HepG2 (cell line): ENCODE measurements around the gene UCN2. TPM values are rescaled to one million over a fixed set of nuclear protein-coding genes. Genes with fewer than 3 reads are reported as not detected.

ENCODE experiments used
- ATAC-seq: fragments of 200-7000 bp; cut with Tn5 transposase; 3 replicates; pipeline ENCODE4 v1.9.1; 2020; ENCODE audit warnings: mild to moderate bottlenecking, moderate library complexity
- BruUV-seq: library from RNA; stranded (reverse); fragments of 400-500 nt; replicated peaks from 2 replicates; lab custom pipeline; 2021; lab: Mats Ljungman, UMichigan
- CTCF ChIA-PET: fragments of 300-600 bp; formaldehyde crosslinking; extraction: SDS; loops from one replicate; lab custom pipeline; 2021; ENCODE audit warnings: low total read pairs, inconsistent platforms, low intra/inter-chr PET ratio; lab: Yijun Ruan, JAX
- POLR2A ChIA-PET: fragments of 350-600 bp; sonication (Branson Sonifier 250); formaldehyde crosslinking; loops from one replicate; lab custom pipeline; 2020; ENCODE audit warnings: antibody characterized with exemption, inconsistent platforms; lab: Yijun Ruan, JAX
- DNase-seq: peaks from one replicate; pipeline ENCODE4 v3.0.0-alpha.2; 2015; ENCODE audit warnings: low spot score
- FAIRE-seq: peaks from 3 replicates; lab custom pipeline; 2011; peaks lifted over from hg19 to GRCh38; lab: Jason Lieb, UNC
- H2AFZ ChIP-seq: one replicate; pipeline ENCODE4 v1.6.1; 2011; ENCODE audit warnings: low read length, inconsistent platforms
- H3K27ac ChIP-seq: fragments of 300-600 bp; 3 replicates; pipeline ENCODE4 v1.8.0; 2011; ENCODE audit warnings: mixed run types, mild to moderate bottlenecking, mixed read lengths, low read length, inconsistent platforms; ENCODE audit not compliant: insufficient read depth; ENCODE audit errors: extremely low read length
- H3K27me3 ChIP-seq, 2 experiments: fragments of 200-600 bp in 1 of 2; 2 replicates in 1 of 2; 3 replicates in 1 of 2; pipeline versions ENCODE4 v1.6.0 to v1.8.0; 2011; ENCODE audit warnings: low read length in 2 of 2, mild to moderate bottlenecking in 2 of 2, moderate library complexity in 2 of 2, inconsistent platforms in 1 of 2; ENCODE audit not compliant: insufficient read depth in 2 of 2, control insufficient read depth in 1 of 2
- H3K36me3 ChIP-seq, 2 experiments: fragments of 200-600 bp in 1 of 2; replicated peaks in 1 of 2; 2 replicates in 1 of 2; 3 replicates in 1 of 2; pipeline versions ENCODE4 v1.5.1 to v1.8.0; 2011; ENCODE audit warnings: low read length in 2 of 2, inconsistent platforms in 1 of 2; ENCODE audit not compliant: insufficient read depth in 2 of 2, control insufficient read depth in 1 of 2
- H3K4me1 ChIP-seq: 2 replicates; pipeline ENCODE4 v1.5.1; 2012; ENCODE audit warnings: low read length, inconsistent platforms; ENCODE audit not compliant: insufficient read depth
- H3K4me2 ChIP-seq: 2 replicates; pipeline ENCODE4 v1.6.0; 2011; ENCODE audit warnings: low read depth, low read length, inconsistent platforms
- H3K4me3 ChIP-seq, 3 experiments: fragments of 200-600 bp in 1 of 3; sonication (generic), shearing (Covaris generic) in 1 of 3; replicated peaks in 1 of 3; 2 replicates each; pipeline ENCODE4 v1.5.1; 2011 to 2016; ENCODE audit warnings: low read length in 3 of 3, inconsistent platforms in 2 of 3, low read depth in 2 of 3, mild to moderate bottlenecking in 2 of 3, control low read depth in 1 of 3, mixed read lengths in 1 of 3; ENCODE audit not compliant: insufficient read depth in 1 of 3
- H3K79me2 ChIP-seq: one replicate; pipeline ENCODE4 v1.6.1; 2011; ENCODE audit warnings: low read length, inconsistent platforms; ENCODE audit not compliant: insufficient read depth
- H3K9ac ChIP-seq: 2 replicates; pipeline ENCODE4 v1.6.0; 2011; ENCODE audit warnings: mild to moderate bottlenecking, low read depth, low read length, inconsistent platforms; ENCODE audit not compliant: insufficient read depth
- H3K9me3 ChIP-seq: 2 replicates; pipeline ENCODE4 v1.5.1; 2012; ENCODE audit warnings: mild to moderate bottlenecking, low read length
- H4K20me1 ChIP-seq: 2 replicates; pipeline ENCODE4 v1.6.0; 2011; ENCODE audit warnings: inconsistent platforms, mild to moderate bottlenecking, low read length, moderate library complexity; ENCODE audit not compliant: insufficient read depth
- BHLHE40 ChIP-seq: IDR thresholded peaks from 2 replicates; pipeline ENCODE4 v1.6.1; 2011; ENCODE audit warnings: low read length, improper control_type of control experiment
- BORCS8-MEF2B ChIP-seq: sonication (generic); formaldehyde crosslinking; IDR thresholded peaks from 2 replicates; pipeline ENCODE4 v1.8.0; 2022; ENCODE audit warnings: mild to moderate bottlenecking, missing genetic modification reagents
- KLF16 ChIP-seq, 2 experiments: sonication (generic) in 1 of 2; formaldehyde crosslinking in 1 of 2; IDR thresholded peaks; 2 replicates each; pipeline versions ENCODE4 v1.6.1 to v1.8.0; 2016 to 2023; ENCODE audit warnings: missing genetic modification reagents in 2 of 2, missing compliant biosample characterization in 1 of 2
- NR2C2 ChIP-seq: sonication (generic); formaldehyde crosslinking; IDR thresholded peaks from 2 replicates; pipeline ENCODE4 v1.4.0; 2020; ENCODE audit warnings: missing genetic modification reagents, mild to moderate bottlenecking, moderate library complexity, borderline replicate concordance
- RCOR2 ChIP-seq: IDR thresholded peaks from 2 replicates; pipeline ENCODE4 v1.6.1; 2016; ENCODE audit warnings: missing biosample characterization, missing genetic modification reagents
- SAP130 ChIP-seq: IDR thresholded peaks from 2 replicates; pipeline ENCODE4 v1.6.1; 2016; ENCODE audit warnings: low read depth
- SKI ChIP-seq: fragments of 450-650 bp; IDR thresholded peaks from one replicate; pipeline ENCODE4 v1.6.1; 2018; ENCODE audit warnings: mild to moderate bottlenecking; ENCODE audit not compliant: partially characterized antibody
- SP4 ChIP-seq: sonication (generic); formaldehyde crosslinking; IDR thresholded peaks from 2 replicates; pipeline ENCODE4 v1.8.1; 2023; ENCODE audit warnings: mild to moderate bottlenecking, missing genetic modification reagents
- TBX3 ChIP-seq: fragments of 450-650 bp; IDR thresholded peaks from 2 replicates; pipeline ENCODE4 v1.6.1; 2017; ENCODE audit warnings: antibody characterized with exemption, mild to moderate bottlenecking, inconsistent platforms, borderline replicate concordance
- ZFX ChIP-seq: sonication (generic); formaldehyde crosslinking; IDR thresholded peaks from 2 replicates; pipeline ENCODE4 v1.4.0; 2020; ENCODE audit warnings: mild to moderate bottlenecking, low read depth, missing genetic modification reagents, moderate library complexity
- ZKSCAN8 ChIP-seq: IDR thresholded peaks from 2 replicates; pipeline ENCODE4 v1.6.1; 2016; ENCODE audit warnings: borderline replicate concordance, missing genetic modification reagents, missing compliant biosample characterization
- ZNF256 ChIP-seq: sonication (generic); formaldehyde crosslinking; conservative IDR thresholded peaks from 2 replicates; pipeline ENCODE4 v1.4.0; 2020; ENCODE audit warnings: missing genetic modification reagents
- ZNF260 ChIP-seq: sonication (generic); formaldehyde crosslinking; IDR thresholded peaks from 2 replicates; pipeline ENCODE4 v1.4.0; 2020; ENCODE audit warnings: missing genetic modification reagents, low read depth, mild to moderate bottlenecking, borderline replicate concordance
- ZNF33A ChIP-seq: sonication (generic); formaldehyde crosslinking; IDR thresholded peaks from 2 replicates; pipeline ENCODE4 v1.5.1; 2020; ENCODE audit warnings: missing genetic modification reagents, mild to moderate bottlenecking, moderate library complexity, borderline replicate concordance
- ZNF354B ChIP-seq: sonication (generic); formaldehyde crosslinking; IDR thresholded peaks from 2 replicates; pipeline ENCODE4 v1.8.0; 2022; ENCODE audit warnings: mild to moderate bottlenecking, missing genetic modification reagents
- ZNF530 ChIP-seq: sonication (generic); formaldehyde crosslinking; IDR thresholded peaks from 2 replicates; pipeline ENCODE4 v1.5.0; 2020; ENCODE audit warnings: low read depth, mild to moderate bottlenecking, missing genetic modification reagents
- ZNF589 ChIP-seq: sonication (generic); formaldehyde crosslinking; conservative IDR thresholded peaks from 2 replicates; pipeline ENCODE4 v1.8.0; 2022; ENCODE audit warnings: mild to moderate bottlenecking, moderate library complexity, missing genetic modification reagents
- ZNF816 ChIP-seq: sonication (generic); formaldehyde crosslinking; IDR thresholded peaks from 2 replicates; pipeline ENCODE4 v1.8.0; 2022; ENCODE audit warnings: missing genetic modification reagents, mild to moderate bottlenecking, borderline replicate concordance
- WGBS: methylation state at CpG from one replicate; pipeline ENCODE4 v1.1.6; 2017; ENCODE audit warnings: low lambda C conversion rate; 5-methylcytosine and 5-hydroxymethylcytosine counted together
- in situ Hi-C: cut with HindIII; loops from 2 replicates; pipeline ENCODE4 v1.10.0; 2017; ENCODE audit warnings: low pct_unique_long_range_greater_than_20kb; ENCODE audit not compliant: extremely low pct_ligation_motif_present
- intact Hi-C: fragments of 100-400 bp; cut with micrococcal nuclease; formaldehyde crosslinking; loops from one replicate; pipeline ENCODE4 v1.10.0; 2022; ENCODE audit not compliant: unreplicated experiment
- polyA plus RNA-seq, 8 experiments: library from polyadenylated mRNA; depleted of rRNA in 3 of 8; stranded (reverse) in 7 of 8; unstranded in 1 of 8; fragments of >200 nt; fragmentation: Illumina TruSeq in 4 of 8; extraction: Trizol in 4 of 8; gene quantifications; 2 replicates each; pipeline versions ENCODE4 v1.2.1 to v1.2.3, GENCODE V29; 2011 to 2016; ENCODE audit warnings: low read depth in 4 of 8, missing spikeins in 1 of 8, mixed read lengths in 1 of 8; ENCODE audit not compliant: insufficient read depth in 1 of 8
- total RNA-seq, 5 experiments: library from RNA; depleted of rRNA; stranded (reverse); fragments of >200 nt; fragmentation: Illumina TruSeq; extraction: Trizol; gene quantifications; 2 replicates each; pipeline ENCODE4 v1.2.3, GENCODE V29; 2016; ENCODE audit warnings: low read depth in 1 of 5
- TF ChIP-seq, protein P1 (sequence below): sonication (generic); formaldehyde crosslinking; IDR thresholded peaks from 2 replicates; pipeline ENCODE4 v1.8.1; 2022; ENCODE audit warnings: low read depth, mild to moderate bottlenecking, missing genetic modification reagents

UCN2 gene
- total and polyA plus RNA-seq, 2 of the 13 experiments (the other 11 are each of a cell fraction or from before 2014, with no cell fraction given) = 0.07 to 1.5 TPM

DNA sequence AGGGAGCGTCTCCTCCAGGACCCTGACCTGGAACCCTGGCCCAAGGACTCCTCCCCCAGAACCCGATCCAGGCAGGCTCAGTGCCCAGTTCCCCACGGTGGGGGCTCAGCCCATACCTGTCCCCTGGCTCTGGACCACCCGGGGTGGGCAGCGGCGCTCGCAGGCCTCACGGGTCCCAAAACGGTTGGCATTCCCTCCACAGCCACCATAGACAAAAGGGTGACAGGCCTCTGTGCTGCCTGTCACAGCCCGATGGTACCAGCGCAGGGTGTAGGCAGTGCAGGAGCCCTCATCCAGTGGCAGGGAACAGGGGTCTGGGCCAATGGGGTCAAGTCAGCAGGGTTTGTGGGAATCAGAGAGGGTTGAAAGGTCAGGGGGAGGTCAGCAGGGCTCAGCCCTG is 1.1 kb upstream of the UCN2 start (continued):
- 0 out of 2 replicates have a peak, but pooled peaks have one; percentile 0 for TF ChIP-seq NR2C2
- no peak for TF ChIP-seq ZNF354B (CRISPR knock-in tag)
- TF ChIP-seq ZNF530 (CRISPR knock-in tag) = no peak

DNA sequence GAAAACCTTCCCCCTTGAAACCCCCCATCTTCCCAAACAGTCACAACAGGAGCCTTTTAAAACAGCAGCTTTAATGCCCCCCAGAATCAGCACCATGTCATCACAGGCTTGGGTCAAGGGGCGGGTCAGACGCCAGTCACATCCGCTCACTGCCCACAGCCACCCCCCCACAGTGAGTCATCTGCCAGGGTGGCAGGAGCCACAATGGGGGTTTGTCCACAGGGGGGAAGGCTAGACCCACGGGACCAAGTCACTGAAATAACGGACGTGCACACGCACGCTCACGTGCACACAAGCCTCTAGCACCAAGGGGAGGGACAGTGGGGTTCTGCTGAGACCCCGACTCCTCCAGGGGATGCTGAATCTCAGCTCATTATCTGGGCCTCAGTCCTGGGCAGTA is 441 bp upstream of the UCN2 start:
- ATAC-seq (no peak), DNase-seq (peak; percentile 58), FAIRE-seq (no peak)
- Histone ChIP-seq H3K4me1 (peaks cover 94% of the 10 kb centered on the region), H3K9ac (no peak overlapping the region), H3K36me3 (no peaks in the 10 kb centered on the region), H3K4me3 (no peak overlapping the region), H3K79me2 (no peaks in the 10 kb centered on the region), H3K9me3 (no peaks in the 10 kb centered on the region), H4K20me1 (no peaks in the 10 kb centered on the region), H3K27me3 (no peaks in the 10 kb centered on the region; a peak in 1 of 5 replicates), H3K4me2 (peak overlapping the region; percentile 30), H2AFZ (no peak overlapping the region), H3K27ac (no peak overlapping the region)
- ChIA-PET CTCF (no interaction called here), POLR2A (interaction anchor here (0.6 to 0.7 kb wide), 2 partner anchors 51 to 60 kb away, joined by 3 to 4 read pairs; no protein-coding TSS in a partner anchor)
- 52% methylated on average over 10 of the region's 10 CpGs for WGBS
- BruUV-seq = no TSS peak
- in situ Hi-C loops (no loop called here), intact Hi-C loops (no loop called here)
- TF ChIP-seq ZNF260 (CRISPR knock-in tag) = no peak
- TF ChIP-seq ZNF816 (CRISPR knock-in tag) = no peak
- TF ChIP-seq SP4 (CRISPR knock-in tag) = no peak
- TF ChIP-seq BHLHE40 = peak; percentile 82
- TF ChIP-seq ZNF589 (CRISPR knock-in tag) = no peak
- 0 out of 2 replicates have a peak, but pooled peaks have one; percentile 12 for TF ChIP-seq ZFX (CRISPR knock-in tag)
- TF ChIP-seq ZNF33A (CRISPR knock-in tag) = no peak
- TF ChIP-seq KLF16 (CRISPR knock-in tag; IDR thresholded peaks at IDR 0.05) = no peak
- no peak for TF ChIP-seq SKI
- no peak for TF ChIP-seq TBX3
- TF ChIP-seq SAP130 (CRISPR knock-in tag) = peak; percentile 40; the same call in 1 of the 2 replicates
- no peak for TF ChIP-seq ZKSCAN8 (CRISPR knock-in tag)
- TF ChIP-seq, protein P1, sequence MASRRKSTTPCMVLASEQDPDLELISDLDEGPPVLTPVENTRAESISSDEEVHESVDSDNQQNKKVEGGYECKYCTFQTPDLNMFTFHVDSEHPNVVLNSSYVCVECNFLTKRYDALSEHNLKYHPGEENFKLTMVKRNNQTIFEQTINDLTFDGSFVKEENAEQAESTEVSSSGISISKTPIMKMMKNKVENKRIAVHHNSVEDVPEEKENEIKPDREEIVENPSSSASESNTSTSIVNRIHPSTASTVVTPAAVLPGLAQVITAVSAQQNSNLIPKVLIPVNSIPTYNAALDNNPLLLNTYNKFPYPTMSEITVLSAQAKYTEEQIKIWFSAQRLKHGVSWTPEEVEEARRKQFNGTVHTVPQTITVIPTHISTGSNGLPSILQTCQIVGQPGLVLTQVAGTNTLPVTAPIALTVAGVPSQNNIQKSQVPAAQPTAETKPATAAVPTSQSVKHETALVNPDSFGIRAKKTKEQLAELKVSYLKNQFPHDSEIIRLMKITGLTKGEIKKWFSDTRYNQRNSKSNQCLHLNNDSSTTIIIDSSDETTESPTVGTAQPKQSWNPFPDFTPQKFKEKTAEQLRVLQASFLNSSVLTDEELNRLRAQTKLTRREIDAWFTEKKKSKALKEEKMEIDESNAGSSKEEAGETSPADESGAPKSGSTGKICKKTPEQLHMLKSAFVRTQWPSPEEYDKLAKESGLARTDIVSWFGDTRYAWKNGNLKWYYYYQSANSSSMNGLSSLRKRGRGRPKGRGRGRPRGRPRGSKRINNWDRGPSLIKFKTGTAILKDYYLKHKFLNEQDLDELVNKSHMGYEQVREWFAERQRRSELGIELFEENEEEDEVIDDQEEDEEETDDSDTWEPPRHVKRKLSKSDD (CRISPR knock-in tag) = no peak
- no peak for TF ChIP-seq BORCS8-MEF2B (CRISPR knock-in tag)
- TF ChIP-seq ZNF256 (CRISPR knock-in tag) = no peak
- TF ChIP-seq RCOR2 = no peak
